NCI-H460 (cell line): ENCODE measurements around the gene MTAP. TPM values are rescaled to one million over a fixed set of nuclear protein-coding genes. Genes with fewer than 3 reads are reported as not detected.

Experiments
- DNase-seq: peaks from one replicate; pipeline ENCODE4 v3.0.0-alpha.2; 2016; ENCODE audit warnings: low read depth; ENCODE audit errors: extremely low read depth
- total RNA-seq: library from RNA; depleted of rRNA; stranded (reverse); fragments of >200 nt; shearing (Covaris generic); gene quantifications from 2 replicates; pipeline ENCODE4 v1.2.3, GENCODE V29; 2014

MTAP gene
- total RNA-seq, 1 experiment from 2014 or later: 55.3 TPM

GRCh38 chr9:21967702-21968101 is 165.3 kb downstream of the MTAP start:
- DNase-seq: no peak

DNA sequence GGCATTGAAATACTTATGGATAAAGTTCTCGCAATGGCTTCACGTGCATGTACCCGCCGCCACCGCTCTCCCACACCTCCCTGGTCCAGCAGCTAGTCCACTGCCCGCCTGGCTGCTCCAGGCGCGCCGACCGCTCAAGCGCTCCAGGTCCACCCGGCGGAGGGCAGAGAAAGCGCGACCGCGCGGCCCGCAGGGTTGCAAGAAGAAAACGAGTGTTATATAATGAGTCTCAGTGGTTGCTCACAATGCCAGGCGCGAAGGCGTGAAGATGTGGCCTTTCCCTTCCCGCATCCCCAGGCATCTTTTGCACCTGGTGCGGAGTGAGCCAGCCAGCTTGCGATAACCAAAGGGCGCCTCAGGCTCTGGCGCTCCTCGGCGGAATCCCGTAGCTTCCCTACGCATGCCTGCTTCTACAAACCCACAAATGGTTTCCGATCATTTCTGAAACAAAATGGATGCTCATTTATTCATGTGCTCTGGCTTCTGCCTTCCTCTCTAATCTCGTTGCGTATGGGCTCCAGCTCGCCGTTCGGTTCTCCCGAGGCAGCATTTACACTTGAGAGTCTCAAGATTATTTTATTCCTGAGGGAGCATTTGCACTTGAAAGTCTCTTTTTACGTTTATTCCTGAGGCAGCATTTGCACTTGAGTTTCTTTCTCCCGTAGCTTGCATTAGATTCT is 166.0 kb downstream of the MTAP start:
- DNase-seq: no peak

DNA sequence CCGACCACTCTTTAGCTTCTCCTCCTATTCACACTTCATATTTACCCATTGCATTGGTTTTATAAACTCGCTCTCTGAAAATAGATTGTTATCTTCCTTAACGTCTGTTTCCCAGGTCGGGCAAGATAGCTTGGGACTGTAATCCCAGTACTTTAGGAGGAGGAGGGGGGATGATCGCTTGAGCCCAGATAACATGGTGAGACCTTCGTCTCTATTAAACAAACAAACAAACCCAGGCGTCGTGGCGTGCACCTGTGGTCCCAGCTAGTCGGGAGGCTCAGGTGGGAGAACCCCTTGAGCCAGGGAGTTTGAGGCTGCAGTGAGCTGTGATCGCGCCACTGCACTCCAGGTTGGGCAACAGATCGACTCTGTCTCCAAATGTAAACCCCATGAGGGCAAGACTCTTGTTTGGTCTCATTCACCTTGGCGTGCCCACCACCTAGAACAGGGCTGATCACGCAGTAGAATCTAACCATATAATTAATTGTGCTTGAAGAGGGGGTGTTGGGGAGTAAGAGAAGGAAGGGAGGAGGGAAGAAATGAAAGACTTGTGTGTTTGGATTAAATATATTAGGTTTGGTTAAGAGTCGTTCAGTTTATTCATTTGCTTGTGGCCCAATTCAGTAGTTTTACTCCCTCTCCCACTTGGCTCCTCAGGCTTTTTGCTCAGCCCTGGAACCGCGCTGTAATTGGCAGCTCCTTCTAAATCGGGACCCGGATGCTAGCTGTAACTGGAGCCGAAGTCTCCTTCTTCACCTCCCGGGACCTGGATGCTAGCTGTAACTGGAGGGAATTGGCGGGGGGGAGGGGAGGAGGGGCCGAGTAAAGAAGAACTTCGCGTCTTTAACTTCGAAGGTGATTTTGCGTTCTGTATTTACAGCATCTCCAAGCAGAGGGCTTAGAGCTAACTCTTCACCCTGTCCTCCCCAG is 166.8 kb downstream of the MTAP start:
- DNase-seq: no peak

- DNase-seq: no peak
These were observed 167.7 kb downstream of the MTAP start for GRCh38 chr9:21969951-21970799.

DNA sequence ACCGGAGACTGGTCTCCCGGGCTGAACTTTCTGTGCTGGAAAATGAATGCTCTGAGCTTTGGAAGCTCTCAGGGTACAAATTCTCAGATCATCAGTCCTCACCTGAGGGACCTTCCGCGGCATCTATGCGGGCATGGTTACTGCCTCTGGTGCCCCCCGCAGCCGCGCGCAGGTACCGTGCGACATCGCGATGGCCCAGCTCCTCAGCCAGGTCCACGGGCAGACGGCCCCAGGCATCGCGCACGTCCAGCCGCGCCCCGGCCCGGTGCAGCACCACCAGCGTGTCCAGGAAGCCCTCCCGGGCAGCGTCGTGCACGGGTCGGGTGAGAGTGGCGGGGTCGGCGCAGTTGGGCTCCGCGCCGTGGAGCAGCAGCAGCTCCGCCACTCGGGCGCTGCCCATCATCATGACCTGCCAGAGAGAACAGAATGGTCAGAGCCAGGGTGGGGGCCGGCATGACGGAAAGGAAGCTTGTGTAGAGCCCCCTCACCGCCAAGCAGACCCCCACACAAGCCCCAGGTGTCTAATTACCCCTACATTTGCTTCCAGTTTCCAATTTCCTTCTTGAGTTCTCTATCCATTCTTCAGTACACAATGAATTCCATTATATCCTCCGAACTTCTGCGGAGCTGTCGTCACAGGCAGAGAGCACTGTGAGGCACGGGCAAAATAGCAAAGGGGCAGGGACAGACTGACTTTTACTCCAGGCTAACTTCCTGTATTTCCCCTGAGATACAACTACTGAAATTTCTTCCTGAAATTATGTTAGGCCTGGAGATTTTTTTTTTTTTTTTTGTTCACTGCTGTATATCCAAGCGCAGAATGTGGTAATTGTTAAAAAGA is 168.6 kb downstream of the MTAP start:
- no peak for DNase-seq

DNA sequence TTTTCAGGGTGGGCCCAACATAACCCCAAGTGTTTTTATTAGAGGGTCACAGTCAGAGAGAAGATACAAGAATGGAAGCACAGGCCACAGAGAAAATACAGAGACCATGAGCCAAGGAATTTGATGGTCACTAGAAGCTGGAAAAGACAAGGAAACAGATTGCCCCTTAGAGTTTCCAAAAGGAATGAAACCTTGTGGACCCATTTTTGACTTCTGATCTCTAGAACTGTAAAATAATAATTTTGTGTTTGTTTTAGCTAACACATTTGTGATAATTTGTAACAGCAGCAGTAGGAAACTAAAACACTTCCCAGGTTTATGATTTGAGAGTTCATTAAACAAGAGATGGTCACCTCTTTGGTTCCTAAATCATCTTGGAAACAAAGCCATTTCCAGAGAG is 169.9 kb downstream of the MTAP start:
- no peak for DNase-seq

- DNase-seq: no peak
These were observed 171.9 kb downstream of the MTAP start for GRCh38 chr9:21974343-21974721.

GRCh38 chr9:21974722-21975409 is 172.4 kb downstream of the MTAP start:
- no peak for DNase-seq

- no peak for DNase-seq
These were observed 174.0 kb downstream of the MTAP start for GRCh38 chr9:21976334-21976875.

DNA sequence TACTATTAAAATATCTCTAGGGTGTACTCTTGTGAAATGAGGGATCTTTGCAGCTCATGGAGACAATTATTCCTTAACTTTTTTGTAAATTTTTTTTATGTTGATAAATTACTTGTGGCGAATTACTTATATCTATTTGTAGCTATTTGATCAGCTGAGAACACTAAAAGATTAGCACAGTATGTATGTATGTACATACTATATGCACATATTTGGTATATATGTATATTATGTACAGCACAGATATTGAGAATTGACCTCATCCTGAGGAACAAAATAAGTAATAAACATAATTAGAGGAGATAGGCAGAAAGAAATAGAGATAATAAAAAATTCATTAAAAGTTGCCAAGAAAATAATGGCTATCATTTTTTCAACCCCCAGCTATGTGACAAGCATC is 180.0 kb downstream of the MTAP start:
- no peak for DNase-seq

DNA sequence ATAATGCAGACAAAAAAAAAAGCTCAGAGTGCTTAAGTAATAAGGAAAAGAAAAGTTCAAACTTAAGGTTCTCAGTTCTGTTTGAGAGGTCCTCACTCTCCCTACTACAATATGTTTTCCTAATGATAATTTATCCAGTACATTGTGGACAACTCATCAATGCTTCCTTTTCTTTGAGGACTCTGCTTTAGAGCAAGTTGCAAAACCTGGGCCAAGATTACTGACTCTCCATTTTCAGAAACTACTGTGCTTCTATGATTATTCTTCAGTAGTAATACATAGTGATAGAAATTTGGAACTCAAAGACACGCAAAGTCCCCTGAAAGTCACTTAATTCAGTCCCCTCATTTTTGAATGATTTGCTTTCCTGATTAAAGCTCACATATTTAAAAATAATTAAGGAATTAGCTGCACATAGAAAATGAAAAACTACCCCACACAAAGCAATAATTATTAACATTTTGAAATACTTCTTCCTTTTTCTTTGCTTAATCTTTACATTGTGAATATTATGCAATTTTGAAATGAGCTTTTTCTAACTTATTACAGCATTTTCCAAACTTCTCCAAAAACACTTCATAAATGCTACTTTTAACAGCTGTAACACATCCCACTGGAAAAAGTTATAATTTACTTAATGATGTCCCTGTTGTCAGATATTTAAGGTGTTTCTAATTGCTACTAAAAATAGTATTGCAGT is 180.6 kb downstream of the MTAP start:
- no peak for DNase-seq

GRCh38 chr9:21983561-21983935 is 181.1 kb downstream of the MTAP start:
- DNase-seq: no peak

DNA sequence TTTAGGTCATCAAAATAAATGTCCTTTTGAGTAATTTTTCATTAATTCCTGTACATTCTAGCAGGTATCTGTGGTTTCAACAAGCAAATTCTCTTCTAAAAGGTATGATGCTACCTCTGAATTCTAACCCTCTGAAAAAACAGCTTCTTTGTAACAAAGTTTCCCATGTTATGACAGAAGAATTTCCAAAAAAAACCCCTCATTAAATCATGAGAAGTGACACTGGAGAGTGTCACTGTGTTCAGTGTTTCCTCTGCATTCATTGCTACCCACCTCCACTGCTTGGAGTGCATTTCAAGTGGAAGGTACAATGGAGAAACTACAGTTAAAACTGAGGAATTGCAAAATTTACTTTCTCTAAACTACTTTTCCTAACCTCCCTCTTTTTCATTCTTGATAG is 181.7 kb downstream of the MTAP start:
- DNase-seq: no peak

- DNase-seq: no peak
These were observed 183.7 kb downstream of the MTAP start for GRCh38 chr9:21985964-21986667.
